ENCODE results near the gene PRRT4.

PRRT4 gene

DNA sequence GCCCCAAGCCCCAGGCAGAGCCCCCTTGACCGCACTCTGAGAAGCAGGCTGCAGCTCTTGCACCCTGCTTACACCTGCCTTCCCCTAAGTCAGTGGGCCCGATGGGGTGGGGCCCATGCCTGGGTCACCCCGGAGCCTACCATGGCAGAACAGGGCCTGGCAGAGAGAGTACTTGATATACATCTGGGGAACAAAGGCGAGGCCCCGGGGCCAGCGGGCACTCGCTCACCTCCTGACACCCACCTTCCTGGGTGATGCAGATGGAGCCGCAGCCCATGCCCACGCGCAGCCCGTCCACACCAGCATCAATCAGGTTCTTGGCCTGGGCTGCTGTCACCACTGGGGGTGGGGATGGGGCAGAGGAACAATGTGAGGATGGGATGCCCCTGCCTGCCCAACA, 34.9 kb upstream of the PRRT4 start:
- DNase-seq (ENCODE audit: insufficient read length, low spot score) (no peak), FAIRE-seq (no peak)

DNA sequence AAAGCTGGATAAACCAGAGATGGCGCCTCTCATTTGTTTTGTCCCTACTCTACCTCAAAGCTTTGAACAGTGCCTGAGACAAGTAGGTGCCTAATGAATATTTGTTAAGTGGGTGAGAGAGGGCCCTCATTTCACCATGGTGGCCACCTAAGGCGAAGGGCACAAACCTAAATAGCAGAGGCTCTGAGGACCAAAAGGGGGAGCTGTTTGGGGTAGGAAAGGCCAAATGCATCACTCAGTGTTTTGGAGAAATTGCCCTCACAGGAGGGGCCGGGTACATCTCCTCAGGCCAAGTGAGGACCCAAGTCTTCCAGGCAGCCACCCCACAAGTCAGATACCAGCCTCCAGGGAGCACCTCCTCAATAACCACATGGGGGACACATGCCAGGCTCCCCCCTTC, 34.3 kb upstream of the PRRT4 start:
- DNase-seq (ENCODE audit: insufficient read length, low spot score) (no peak), FAIRE-seq (no peak)

DNA sequence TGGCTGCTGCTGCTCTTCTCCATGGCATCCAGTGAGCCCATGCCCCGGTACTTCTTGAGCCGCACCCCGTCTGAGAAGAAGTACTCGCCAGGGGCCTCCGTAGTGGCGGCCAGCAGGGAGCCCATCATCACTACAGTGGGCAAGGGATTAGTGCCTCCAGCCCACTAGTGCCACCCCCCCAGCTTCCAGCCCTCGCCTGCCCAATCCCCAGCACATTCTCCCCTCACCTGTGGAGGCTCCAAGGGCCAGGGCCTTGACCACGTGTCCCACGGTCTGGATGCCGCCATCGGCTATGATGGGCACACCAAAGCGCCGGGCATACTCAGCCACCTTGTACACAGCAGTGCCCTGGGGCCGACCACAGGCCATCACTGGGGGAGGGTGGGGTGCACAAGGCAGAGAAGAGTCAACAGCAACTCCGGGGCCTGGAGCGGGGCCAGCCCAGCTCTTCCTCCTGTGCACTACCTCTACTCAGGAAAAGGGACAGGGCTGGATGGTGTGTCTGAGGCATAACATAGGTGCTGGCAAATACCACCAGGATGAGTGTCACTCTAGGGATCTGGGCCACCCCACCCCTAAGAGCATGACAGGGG, 33.5 kb upstream of the PRRT4 start:
- FAIRE-seq (no peak), DNase-seq (ENCODE audit: insufficient read length, low spot score) (no peak)

DNA sequence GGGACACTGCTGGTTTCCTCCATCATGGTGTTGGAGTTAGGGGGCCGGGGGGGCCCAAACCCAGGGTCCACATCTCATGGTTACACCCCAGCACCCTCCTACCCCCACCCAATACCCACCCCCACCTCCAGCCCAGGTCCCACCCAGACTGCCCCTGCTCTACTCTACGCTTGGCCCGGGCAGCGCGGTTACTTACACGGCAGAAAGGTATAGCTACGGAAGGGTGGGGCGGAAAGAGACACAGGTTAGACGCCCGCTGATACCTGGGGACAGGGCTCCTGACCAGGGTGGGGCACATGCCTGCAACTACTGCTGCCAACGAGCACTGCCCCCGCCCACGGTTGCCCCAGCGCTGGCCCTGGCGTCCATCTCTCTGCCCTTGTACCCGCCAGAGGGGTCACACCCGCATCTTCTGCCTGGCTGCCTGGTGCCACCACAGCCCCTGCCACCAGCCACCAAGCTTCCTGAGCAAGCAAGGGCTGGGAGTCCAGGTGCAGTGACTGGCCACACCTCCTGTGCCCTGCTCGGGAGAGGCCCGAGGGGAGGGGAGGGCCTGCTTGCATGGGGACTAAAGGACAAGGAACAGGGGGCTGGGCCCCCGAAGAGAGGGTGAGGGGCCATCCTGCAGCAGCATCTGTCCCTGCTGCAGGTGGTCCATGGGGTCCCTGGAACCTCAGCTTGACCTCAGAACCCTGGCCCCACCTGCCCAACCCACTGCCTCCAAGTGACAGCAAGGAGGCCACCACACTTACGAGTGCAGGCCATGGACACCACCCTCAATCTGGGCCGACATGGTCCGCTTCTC, 32.2 kb upstream of the PRRT4 start:
- FAIRE-seq (no peak), DNase-seq (ENCODE audit: insufficient read length, low spot score) (no peak)

DNA sequence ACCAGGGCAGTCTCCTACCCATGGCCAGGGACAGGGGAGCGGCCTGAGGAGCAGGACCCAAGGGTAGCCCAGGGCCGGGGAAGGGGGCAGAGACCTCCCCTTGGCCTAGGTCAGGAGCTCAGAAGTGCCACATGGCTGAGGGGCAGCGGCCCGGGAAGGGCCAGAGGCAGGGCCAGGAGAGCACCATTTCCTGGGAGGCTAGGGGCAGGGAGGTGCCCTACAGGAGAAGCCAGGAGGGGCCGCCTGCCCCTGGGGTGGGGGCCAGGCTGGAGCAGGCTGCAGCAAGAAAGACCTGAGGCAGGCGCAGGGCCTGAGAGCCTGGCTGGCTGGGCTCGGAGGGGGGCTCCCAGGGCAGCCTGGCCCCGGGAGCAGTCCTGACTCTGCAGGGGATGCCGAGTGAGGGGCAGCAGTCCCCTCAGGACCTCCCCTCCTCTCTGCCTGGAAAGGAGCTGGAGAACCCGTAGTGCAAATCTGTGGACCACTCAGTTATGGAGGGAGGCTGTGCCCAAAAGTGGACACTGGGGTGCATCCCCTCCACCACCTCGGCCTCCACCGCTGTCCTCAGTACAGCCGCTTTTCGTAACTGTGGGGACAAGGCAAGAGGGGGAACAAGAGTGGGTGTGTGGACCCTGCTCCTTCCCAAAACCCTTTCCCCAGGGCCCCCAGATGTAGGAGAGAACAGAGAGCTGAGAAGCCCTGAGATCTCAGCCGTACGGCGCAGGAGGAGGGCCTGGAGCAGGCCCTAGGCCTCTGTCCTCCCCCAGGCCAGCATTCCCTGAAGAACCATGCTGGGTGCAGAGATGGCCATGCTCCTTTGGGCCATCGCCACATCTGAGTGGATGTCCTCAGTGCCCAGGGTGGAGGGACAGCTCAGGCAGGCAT, 31.2 kb upstream of the PRRT4 start:
- FAIRE-seq (no peak), DNase-seq (ENCODE audit: insufficient read length, low spot score) (no peak)

DNA sequence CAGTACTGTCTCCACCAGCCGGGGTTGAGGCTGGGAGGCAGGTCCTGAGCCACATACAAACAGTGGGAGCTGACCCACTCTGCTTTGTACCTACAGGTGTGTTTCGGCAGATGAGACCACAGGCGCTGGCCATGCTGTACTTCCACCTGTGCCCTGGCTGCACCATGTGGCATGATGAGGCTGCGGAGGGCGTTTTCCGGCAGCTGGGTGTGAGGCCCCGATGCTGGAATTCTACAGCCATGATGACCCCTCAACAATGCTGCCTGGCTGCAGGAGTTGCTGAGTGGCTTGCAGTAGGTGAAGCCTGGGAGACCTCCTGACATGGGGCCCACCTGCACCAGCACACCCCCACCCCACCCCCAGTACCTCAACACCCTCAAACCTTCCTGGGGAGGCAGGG, 30.3 kb upstream of the PRRT4 start:
- FAIRE-seq (no peak), DNase-seq (ENCODE audit: insufficient read length, low spot score) (no peak)

DNA sequence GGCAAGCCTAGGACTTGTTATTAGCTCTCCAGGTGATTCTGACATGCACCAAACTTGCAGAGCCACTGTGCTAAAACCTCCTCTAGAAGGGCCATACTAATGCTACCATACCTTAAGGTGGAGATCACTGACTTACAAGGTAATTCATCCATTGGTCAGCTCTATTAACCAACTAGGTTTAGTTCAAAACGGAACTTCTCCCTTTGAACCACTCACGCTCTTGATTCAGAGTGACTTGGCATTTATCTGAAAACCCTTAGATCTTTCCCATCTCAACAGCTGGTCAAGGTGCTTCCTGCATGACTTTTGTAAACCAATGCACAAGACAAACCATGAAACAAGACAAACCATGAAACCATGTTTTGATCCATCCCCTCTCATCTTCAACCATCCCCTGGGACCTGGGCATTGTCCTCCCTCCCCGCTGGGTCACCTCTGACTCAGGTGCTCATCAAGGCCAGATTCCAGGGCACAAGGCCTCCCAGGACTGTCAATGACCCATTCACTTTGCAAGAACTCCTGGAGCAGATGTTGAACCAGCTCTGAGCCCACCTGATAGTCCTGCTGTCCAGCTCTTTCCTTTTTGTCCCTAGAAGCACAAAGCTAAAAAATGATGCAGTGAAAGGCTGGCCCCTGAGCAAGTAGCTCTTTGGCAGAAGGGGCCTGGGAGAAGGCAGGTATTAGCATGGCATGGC, 29.5 kb upstream of the PRRT4 start:
- DNase-seq (ENCODE audit: insufficient read length, low spot score) = no peak
- FAIRE-seq = no peak

DNA sequence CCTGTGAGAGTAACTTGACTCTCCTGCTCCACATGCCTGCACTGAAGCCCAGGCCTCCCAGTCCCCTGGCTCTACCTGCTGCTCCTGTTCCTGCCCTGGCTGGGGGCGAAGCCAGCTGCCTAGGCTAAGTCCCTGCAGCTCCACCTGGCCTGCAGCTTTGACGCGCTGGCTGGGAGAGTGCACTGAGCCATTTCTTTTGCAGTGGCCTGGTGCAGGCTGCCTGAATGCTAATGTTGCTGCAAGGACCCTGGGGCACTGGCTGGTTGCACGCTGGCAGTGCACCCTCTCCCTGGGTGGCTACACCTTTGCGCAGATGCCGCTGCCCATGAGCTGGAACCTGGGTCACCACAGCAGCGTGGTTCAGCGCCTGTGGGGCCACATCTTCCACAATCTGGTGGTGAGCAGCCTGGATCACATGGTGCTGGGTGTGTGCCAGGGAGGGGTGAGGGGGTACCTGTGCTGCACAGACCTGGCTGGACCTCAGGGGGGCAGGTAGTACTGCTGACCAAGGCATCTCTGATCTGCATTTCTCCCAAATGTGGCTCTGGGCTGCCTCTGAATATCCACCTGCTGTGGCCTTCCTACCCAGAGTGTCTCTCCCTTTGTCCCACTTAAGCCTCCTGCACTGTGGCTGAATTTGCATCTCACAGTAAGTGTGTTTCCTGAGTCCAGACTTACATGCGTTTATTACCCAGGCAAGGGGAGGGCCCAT, 28.3 kb upstream of the PRRT4 start:
- DNase-seq (ENCODE audit: insufficient read length, low spot score) = no peak
- FAIRE-seq = no peak

DNA sequence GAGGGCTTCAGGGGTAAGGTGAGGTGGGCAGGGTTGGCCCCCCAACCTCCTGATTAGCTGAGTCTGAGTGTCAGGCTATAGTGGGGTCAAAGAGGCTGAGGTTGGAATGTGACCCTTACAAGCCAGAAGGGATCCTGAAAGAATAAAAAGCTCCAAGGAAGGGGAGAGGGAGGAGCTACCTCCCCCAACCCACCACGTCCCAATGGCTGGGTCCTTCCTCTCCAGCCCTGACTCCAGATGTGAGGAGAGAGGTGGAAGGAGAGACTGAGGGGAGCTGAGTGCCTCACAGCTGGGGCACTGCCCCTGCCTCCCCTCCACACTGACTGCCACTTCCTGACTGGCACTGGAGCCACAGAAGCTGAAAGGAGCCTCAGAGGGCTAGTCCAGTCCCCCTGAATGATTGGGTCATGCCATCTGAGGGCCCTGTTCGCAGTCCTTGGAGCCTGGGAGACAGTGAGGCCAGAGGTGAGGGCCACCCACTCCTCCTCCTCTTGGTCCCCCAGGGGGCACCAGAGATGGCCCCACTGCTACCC, 27.7 kb upstream of the PRRT4 start:
- no peak for FAIRE-seq
- no peak for DNase-seq (ENCODE audit: insufficient read length, low spot score)

DNA sequence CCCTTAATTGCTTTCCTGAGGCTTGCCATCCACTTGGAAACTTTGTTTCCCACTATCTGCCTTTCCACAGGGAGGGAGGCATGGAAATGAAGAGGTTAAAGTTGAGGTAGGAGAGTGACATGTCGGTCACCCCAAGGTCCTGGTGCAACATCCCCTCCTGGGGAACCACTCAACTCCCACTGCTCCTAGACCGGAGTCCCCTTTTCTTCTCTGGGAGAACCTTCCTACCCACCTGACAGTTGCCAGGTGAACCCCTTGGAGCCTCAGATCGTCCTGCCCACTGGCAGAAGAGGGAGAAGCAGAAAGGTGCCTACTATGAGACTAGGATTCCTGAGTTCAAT, 26.6 kb upstream of the PRRT4 start:
- no peak for FAIRE-seq

DNA sequence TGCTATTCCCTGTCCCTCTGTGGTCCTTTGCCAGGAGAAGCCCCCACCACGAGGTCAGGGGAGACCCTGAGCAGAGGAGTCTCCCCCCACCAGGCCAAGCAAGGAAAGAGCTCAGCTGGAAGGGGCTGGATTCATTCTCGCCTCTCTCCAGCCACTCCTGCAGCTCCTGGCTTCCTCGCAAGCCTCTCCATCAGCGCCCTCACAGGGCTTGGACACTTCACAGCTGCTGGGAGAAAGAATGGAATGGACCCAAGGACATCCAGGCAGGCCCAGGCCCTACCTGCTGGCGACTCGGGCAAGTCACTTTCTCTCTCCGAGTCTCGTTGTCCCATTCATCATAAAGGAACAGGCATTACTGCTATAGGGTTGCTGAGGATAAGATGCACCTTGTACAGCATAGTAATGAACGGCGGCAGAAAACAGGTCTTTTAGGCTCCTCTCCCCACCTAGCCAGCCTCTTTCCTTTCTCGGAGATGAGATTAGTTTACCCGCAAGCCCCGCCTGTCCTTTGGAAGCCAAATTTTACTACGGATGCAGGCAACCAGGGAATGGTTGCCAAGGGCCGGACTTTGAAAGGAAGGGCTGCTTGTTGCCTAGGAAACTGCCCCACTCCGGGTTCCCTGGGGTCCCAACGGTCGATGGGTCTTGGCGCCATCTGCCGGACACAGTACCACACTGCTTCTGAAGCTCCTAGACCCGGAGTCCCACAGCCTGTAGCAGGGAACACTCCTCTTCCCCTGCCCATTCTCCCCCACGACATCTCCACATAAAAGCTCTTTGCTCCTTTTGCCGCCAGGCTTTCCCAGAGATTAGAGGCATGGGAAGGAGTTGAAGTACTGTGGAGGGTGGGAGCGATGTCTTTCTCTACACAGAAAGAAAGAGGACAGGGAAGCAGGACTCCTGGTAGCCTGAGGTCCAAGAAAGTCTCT, 26.0 kb upstream of the PRRT4 start:
- FAIRE-seq (no peak), DNase-seq (ENCODE audit: insufficient read length, low spot score) (peak; percentile 89)

More for the DNA sequence above, 26.6 kb upstream of the PRRT4 start:
- DNase-seq (ENCODE audit: insufficient read length, low spot score) = no peak

DNA sequence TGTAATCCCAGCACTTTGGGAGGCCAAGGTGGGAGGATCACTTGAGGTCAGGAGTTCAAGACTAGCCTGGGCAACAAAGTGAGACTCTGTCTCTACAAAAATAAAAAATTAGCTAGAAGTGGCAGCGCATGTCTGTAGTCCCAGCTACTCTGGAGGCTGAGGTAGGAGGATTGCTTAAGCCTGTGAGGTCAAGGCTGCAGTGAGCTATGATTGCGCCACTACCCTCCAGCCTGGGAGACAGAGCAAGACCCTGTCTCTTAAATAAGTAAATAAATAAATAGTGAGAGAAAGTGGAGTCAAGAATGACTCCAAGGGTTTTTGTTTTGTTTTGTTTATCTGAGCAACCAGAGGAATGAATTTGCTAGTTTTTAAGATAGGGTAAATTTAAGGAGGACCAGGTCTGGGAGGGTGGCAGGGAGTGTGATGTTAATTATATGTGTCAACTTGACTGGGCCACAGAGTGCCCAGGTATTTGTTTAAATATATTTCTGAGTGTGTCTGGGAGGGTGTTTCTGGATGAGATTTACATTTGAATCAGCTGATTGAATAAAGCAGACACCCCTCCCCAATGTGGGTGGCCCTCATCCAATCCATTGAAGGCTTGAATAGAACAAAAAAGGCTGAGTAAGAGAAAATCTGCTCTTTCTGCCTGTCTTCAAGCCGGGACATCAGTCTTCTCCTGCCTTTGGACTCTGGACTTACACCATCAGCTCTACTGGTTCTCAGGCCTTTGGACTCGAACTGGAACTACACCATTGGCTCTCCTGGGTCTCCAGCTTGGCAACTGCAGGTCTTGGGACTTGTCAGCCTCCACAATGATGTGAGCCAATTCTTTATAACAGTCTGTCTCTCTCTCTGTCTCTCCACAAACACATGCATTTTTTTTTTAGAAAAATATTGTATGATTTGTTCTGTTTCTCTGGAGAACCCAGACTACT, 24.8 kb upstream of the PRRT4 start:
- FAIRE-seq = no peak
- DNase-seq (ENCODE audit: insufficient read length, low spot score) = no peak

DNA sequence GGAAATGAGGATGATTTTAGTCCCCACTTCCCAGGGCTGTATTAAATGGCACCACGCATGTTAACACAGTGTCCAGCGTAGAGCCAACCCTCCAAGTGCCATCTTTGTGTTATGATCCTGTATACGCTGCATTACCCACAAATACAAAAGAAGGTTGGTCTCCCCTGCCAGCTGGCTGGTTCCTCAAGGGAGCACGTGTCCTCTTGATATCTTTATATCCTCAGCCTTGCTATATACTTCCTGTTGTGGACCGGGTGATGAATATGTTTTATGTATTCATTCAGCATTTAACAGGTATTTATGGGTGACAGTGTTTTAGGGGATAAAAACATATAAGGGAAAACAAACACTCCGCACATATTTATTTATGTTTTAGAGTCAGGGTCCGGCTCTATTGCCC, 23.2 kb upstream of the PRRT4 start:
- FAIRE-seq = no peak

DNA sequence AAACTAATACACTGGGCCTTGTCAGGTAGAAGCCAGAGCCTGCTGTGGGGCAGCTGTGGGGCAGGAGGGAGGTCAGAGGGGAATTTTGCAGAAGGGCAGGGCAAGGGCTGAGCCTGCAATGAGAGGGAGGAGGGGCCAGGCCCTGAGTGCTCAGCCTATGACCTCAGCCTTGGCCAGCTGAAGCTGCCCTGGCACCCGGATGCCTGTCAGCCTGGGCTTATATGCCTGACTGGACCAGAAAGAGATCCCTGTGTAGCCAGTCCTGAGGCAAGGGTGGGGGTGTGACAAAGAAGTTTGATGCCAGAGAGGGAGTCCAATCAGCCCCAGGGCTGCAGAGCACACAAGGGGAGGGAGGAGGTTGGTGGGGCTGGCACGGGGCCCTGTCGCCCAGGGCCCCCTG, 22.3 kb upstream of the PRRT4 start:
- FAIRE-seq = no peak
- DNase-seq (ENCODE audit: insufficient read length, low spot score) = no peak

More for the DNA sequence above, 23.2 kb upstream of the PRRT4 start:
- DNase-seq (ENCODE audit: insufficient read length, low spot score) = no peak

DNA sequence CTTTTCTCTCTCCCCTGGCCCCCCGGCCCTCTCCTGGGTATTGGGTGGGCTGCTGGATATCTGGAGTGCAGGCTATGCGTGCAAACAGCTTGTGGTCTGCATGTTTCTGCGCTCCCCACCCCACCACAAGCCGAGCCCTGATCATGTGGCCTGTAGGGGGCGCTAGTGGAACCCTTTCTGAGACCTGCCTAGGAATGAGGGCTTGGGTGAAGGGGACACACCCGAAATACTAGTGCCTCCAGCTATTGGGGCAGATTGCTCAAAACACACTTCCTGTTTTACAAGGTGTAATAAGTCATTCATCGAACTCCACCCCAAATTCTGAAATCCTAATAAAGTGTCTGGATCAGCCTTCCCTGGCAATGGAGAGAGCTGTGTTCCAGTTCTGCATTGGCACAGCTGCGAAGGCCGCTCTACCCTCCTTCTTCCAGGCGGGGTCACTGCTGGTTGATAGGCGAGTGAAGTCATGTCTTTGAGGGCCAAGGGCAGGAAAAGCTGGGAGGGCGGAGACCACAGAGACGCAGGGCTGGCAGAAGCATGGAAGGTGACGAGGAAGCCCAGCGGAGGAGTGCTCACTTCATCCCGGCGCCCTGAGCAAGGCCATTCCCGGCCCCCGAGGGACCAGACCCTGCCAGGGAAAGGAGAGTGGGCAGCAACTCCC, 19.8 kb upstream of the PRRT4 start:
- DNase-seq (ENCODE audit: insufficient read length, low spot score) = no peak
- FAIRE-seq = no peak

DNA sequence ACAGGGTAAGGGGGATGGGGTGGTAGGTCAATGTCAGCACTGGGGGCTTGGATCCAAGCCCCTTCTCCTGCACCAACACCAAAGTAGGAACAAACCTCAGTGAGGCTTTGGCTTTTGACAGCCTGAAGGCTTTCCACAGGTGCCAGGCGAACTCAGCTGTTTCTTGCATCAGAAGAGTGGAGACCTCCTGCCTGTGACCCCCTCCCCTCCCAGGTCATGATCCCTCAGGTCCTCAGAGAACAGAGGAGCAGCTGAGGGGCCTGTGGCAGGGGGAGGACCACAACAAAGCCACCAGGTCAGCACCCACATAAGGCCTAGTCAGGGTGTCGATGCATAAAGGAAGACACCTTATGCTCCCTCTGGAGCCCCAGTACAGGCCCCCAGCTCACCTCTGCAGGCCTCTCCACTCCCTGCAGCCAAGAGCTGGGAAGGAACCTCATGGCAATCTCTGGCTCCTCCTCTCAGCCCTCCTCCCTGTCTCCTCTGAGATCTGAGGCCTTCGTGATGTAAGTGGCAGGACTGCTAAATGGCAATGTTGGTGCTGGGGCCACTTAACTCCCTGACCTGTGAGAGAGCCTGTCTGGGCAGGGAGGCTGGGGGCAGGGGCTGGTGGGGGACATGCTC, 19.1 kb upstream of the PRRT4 start:
- FAIRE-seq = no peak

DNA sequence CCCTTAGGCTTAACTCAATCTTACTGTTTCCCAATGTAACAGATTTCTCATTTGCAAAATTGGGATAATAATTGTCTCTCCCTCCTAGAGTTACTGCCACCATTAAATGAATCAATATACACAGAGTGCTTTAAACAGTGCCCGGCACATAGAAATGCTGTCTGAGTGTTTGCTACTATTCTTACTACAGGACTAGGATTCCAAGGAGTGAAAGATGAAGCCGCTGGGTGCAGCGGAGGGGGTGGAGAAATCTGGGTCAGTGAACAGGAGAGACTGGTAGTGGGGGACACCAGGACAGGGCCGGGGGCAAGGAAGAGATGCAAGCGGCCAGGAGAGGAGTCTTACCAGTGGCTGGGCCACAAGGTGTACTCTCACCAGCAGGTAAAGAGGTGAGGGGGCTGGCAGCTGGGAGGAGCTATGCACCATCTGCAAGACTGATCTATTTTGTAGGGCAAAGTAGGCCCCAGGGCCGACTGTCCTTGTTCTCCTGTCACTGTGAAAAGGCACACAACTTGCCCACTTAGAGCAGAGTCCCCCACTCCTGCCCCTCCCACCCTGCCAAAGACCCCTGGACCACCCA, 18.5 kb upstream of the PRRT4 start:
- DNase-seq (ENCODE audit: insufficient read length, low spot score) (no peak), FAIRE-seq (no peak)

More for the DNA sequence above, 19.1 kb upstream of the PRRT4 start:
- DNase-seq (ENCODE audit: insufficient read length, low spot score) = no peak

Data from HTR-8/SVneo (cell line).